DND-41 (cell line): ENCODE data around the gene TRAF1.

Source experiments
- EZH2 ChIP-seq: IDR thresholded peaks from 3 replicates; pipeline ENCODE4 v1.6.1; 2012; ENCODE audit warnings: borderline replicate concordance, low read depth, mild to moderate bottlenecking, moderate library complexity, low read length, inconsistent platforms; ENCODE audit not compliant: severe bottlenecking
- TF ChIP-seq, protein P1 (sequence below): IDR thresholded peaks from 2 replicates; pipeline ENCODE4 v1.5.1; 2012; ENCODE audit warnings: borderline replicate concordance, low read length, moderate library complexity, mild to moderate bottlenecking; ENCODE audit not compliant: poor library complexity, severe bottlenecking; ENCODE audit errors: extremely low read depth

DNA sequence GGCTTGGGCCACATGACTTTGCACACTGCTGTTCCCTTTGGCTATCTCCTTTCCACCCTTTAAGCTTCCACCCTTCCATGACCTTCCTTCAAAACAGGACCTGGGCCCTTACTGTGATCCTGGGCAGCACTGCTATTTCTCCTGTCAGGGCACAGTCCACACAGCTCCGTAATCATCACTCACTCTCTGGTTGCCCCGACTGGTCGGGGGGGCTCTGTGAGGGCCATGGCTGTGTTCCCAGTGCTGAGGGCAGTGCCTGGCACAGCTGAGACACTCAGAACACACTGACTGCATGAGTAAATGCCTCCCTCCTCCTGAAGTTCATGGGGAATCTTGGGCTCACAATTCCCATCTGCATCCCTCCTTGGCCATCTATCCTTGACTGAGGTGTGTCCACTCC is 12.2 kb downstream of the TRAF1 start:
- TF ChIP-seq, protein P1, sequence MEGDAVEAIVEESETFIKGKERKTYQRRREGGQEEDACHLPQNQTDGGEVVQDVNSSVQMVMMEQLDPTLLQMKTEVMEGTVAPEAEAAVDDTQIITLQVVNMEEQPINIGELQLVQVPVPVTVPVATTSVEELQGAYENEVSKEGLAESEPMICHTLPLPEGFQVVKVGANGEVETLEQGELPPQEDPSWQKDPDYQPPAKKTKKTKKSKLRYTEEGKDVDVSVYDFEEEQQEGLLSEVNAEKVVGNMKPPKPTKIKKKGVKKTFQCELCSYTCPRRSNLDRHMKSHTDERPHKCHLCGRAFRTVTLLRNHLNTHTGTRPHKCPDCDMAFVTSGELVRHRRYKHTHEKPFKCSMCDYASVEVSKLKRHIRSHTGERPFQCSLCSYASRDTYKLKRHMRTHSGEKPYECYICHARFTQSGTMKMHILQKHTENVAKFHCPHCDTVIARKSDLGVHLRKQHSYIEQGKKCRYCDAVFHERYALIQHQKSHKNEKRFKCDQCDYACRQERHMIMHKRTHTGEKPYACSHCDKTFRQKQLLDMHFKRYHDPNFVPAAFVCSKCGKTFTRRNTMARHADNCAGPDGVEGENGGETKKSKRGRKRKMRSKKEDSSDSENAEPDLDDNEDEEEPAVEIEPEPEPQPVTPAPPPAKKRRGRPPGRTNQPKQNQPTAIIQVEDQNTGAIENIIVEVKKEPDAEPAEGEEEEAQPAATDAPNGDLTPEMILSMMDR: no peak
- TF ChIP-seq EZH2: no peak
